NK-92 (cell line): ENCODE data around the gene POLR3A.

ENCODE experiments used
- DNase-seq: peaks from one replicate; lab custom pipeline; 2025; ENCODE audit not compliant: unreplicated experiment; lab: John Stamatoyannopoulos, UW

POLR3A gene

GRCh38 chr10:77955136-77955535 is 74.2 kb downstream of the POLR3A start:
- no peak for DNase-seq

GRCh38 chr10:77949167-77949566 is 80.1 kb downstream of the POLR3A start:
- DNase-seq: no peak

GRCh38 chr10:77946084-77946483 is 83.2 kb downstream of the POLR3A start:
- DNase-seq: no peak

- no peak for DNase-seq
Measured at GRCh38 chr10:77944519-77944918, 84.8 kb downstream of the POLR3A start.

GRCh38 chr10:77943121-77943901 is 86.0 kb downstream of the POLR3A start:
- DNase-seq: no peak

GRCh38 chr10:77941790-77942189 is 87.5 kb downstream of the POLR3A start:
- no peak for DNase-seq

GRCh38 chr10:77940627-77941026 is 88.7 kb downstream of the POLR3A start:
- no peak for DNase-seq

- DNase-seq: no peak
Measured at GRCh38 chr10:77940225-77940624, 89.1 kb downstream of the POLR3A start.

- DNase-seq: no peak
Measured at GRCh38 chr10:77939561-77940001, 89.7 kb downstream of the POLR3A start.

- DNase-seq: no peak
Measured at GRCh38 chr10:77936697-77937567, 92.4 kb downstream of the POLR3A start.

- no peak for DNase-seq
Measured at GRCh38 chr10:77932016-77932715, 97.1 kb downstream of the POLR3A start.

- no peak for DNase-seq
Measured at GRCh38 chr10:77927402-77928246, 101.7 kb downstream of the POLR3A start.

- DNase-seq: no peak
Measured at GRCh38 chr10:77926566-77927401, 102.5 kb downstream of the POLR3A start, which contains the start of gene DLG5. Gene DLG5, minus strand, starts transcription at chr10:77926755. Its CDS starts 235 bp downstream, at chr10:77926520.

GRCh38 chr10:77925795-77926565 is 103.3 kb downstream of the POLR3A start:
- DNase-seq: no peak

GRCh38 chr10:77925410-77925794 is 103.9 kb downstream of the POLR3A start:
- no peak for DNase-seq

GRCh38 chr10:77922566-77923179 is 106.6 kb downstream of the POLR3A start:
- DNase-seq: no peak

- no peak for DNase-seq
Measured at GRCh38 chr10:77922055-77922454, 107.3 kb downstream of the POLR3A start.

GRCh38 chr10:77921395-77921794 is 107.9 kb downstream of the POLR3A start:
- DNase-seq: no peak
